ENCODE measurements around the gene FOXP2. TPM values are rescaled to one million over a fixed set of nuclear protein-coding genes. Genes with fewer than 3 reads are reported as not detected.

The FOXP2 gene
- total RNA-seq, 2 experiments from 2014 or later = not detected

- H3K27me3 Mint-ChIP-seq = no peaks in the 10 kb centered on the region
- H3K36me3 ChIP-seq (ENCODE audit: insufficient read depth, low read length) = no peaks in the 10 kb centered on the region
- no peaks in the 10 kb centered on the region for H3K27me3 ChIP-seq (ENCODE audit: control insufficient read depth in 1 of 2, insufficient read depth in 2 of 2, low read length in 2 of 2)
- H3K36me3 Mint-ChIP-seq (ENCODE audit: low read depth) = no peaks in the 10 kb centered on the region
- H3K4me1 ChIP-seq (ENCODE audit: insufficient read depth, low read length) = no peaks in the 10 kb centered on the region
- intact Hi-C loops (cut with DNase I, micrococcal nuclease) = no loop called here
- H3K27ac Mint-ChIP-seq = no peak overlapping the region
- no peak for ATAC-seq (ENCODE audit: poor library complexity)
- TF ChIP-seq, protein P1, sequence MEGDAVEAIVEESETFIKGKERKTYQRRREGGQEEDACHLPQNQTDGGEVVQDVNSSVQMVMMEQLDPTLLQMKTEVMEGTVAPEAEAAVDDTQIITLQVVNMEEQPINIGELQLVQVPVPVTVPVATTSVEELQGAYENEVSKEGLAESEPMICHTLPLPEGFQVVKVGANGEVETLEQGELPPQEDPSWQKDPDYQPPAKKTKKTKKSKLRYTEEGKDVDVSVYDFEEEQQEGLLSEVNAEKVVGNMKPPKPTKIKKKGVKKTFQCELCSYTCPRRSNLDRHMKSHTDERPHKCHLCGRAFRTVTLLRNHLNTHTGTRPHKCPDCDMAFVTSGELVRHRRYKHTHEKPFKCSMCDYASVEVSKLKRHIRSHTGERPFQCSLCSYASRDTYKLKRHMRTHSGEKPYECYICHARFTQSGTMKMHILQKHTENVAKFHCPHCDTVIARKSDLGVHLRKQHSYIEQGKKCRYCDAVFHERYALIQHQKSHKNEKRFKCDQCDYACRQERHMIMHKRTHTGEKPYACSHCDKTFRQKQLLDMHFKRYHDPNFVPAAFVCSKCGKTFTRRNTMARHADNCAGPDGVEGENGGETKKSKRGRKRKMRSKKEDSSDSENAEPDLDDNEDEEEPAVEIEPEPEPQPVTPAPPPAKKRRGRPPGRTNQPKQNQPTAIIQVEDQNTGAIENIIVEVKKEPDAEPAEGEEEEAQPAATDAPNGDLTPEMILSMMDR (IDR thresholded peaks at IDR 0.05) = no peak
- H3K4me3 Mint-ChIP-seq = no peak overlapping the region
- no peak overlapping the region for H3K27ac ChIP-seq (ENCODE audit: low read depth in 1 of 2, low read length in 2 of 2)
- DNase-seq = no peak
- H3K4me3 ChIP-seq (ENCODE audit: low read length) = no peak overlapping the region
- no peaks in the 10 kb centered on the region for H3K9me3 ChIP-seq (ENCODE audit: control insufficient read depth in 1 of 2, insufficient read depth in 1 of 2, low read length in 2 of 2)
- no peaks in the 10 kb centered on the region for H3K4me1 Mint-ChIP-seq (ENCODE audit: low read depth)
- ChIA-PET POLR2A (no interaction called here), CTCF (no interaction called here)
- H3K9me3 Mint-ChIP-seq = no peaks in the 10 kb centered on the region
These were observed 263.5 kb downstream of the FOXP2 start for GRCh38 chr7:114678116-114678515.

- DNase-seq = no peak
- Mint-ChIP-seq H3K4me3 (no peak overlapping the region), H3K36me3 (ENCODE audit: low read depth) (no peaks in the 10 kb centered on the region), H3K27ac (no peak overlapping the region), H3K27me3 (no peaks in the 10 kb centered on the region), H3K4me1 (ENCODE audit: low read depth) (no peaks in the 10 kb centered on the region), H3K9me3 (no peaks in the 10 kb centered on the region)
- no peaks in the 10 kb centered on the region for H3K4me1 ChIP-seq (ENCODE audit: insufficient read depth, low read length)
- intact Hi-C loops (cut with DNase I, micrococcal nuclease) = no loop called here
- ATAC-seq (ENCODE audit: poor library complexity) = no peak
- H3K27me3 ChIP-seq (ENCODE audit: control insufficient read depth in 1 of 2, insufficient read depth in 2 of 2, low read length in 2 of 2) = no peaks in the 10 kb centered on the region
- no peaks in the 10 kb centered on the region for H3K36me3 ChIP-seq (ENCODE audit: insufficient read depth, low read length)
- TF ChIP-seq, protein P1 (IDR thresholded peaks at IDR 0.05) = no peak
- CTCF ChIA-PET = no interaction called here
- H3K9me3 ChIP-seq (ENCODE audit: control insufficient read depth in 1 of 2, insufficient read depth in 1 of 2, low read length in 2 of 2) = no peaks in the 10 kb centered on the region
- POLR2A ChIA-PET = no interaction called here
- no peak overlapping the region for H3K27ac ChIP-seq (ENCODE audit: low read depth in 1 of 2, low read length in 2 of 2)
- H3K4me3 ChIP-seq (ENCODE audit: low read length) = no peak overlapping the region
These were observed 272.6 kb downstream of the FOXP2 start for GRCh38 chr7:114687238-114687637.

DNA sequence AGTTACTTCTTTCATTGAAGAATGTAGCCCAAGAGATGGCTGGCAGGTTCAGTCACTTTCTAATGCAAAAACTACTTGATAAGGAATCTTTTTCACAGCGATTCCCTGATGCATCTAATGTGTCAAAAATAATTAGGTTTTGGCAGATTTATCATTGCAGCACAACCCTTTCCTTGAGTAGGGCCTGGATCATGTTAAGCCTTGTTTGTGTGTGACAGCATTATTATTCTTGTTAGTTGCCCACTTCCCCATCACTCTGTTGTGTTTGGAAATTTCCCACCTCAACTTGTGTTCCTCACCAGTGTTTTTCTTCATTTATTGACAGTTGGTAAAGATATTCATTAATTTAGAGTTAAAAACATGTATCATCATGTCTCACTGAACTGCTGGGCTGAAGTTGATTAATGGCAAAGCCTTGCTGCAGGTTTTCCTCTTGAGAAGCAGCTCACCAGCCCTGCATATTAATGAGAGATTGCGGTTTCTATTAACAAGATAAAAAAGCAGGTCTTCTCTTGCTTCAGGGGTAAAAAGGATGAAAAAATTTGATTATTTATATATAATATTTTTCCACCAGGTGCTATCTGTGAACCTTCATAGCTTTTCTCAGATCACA is 273.9 kb downstream of the FOXP2 start:
- no peak overlapping the region for H3K27ac Mint-ChIP-seq
- H3K4me3 Mint-ChIP-seq = no peak overlapping the region
- ChIA-PET POLR2A (no interaction called here), CTCF (no interaction called here)
- Histone ChIP-seq H3K4me1 (ENCODE audit: insufficient read depth, low read length) (no peaks in the 10 kb centered on the region), H3K27me3 (ENCODE audit: control insufficient read depth in 1 of 2, insufficient read depth in 2 of 2, low read length in 2 of 2) (no peaks in the 10 kb centered on the region), H3K4me3 (ENCODE audit: low read length) (no peak overlapping the region), H3K9me3 (ENCODE audit: control insufficient read depth in 1 of 2, insufficient read depth in 1 of 2, low read length in 2 of 2) (no peaks in the 10 kb centered on the region), H3K36me3 (ENCODE audit: insufficient read depth, low read length) (no peaks in the 10 kb centered on the region), H3K27ac (ENCODE audit: low read depth in 1 of 2, low read length in 2 of 2) (no peak overlapping the region)
- ATAC-seq (ENCODE audit: poor library complexity) = no peak
- H3K4me1 Mint-ChIP-seq (ENCODE audit: low read depth) = no peaks in the 10 kb centered on the region
- DNase-seq = no peak
- TF ChIP-seq, protein P1 (IDR thresholded peaks at IDR 0.05) = no peak
- no peaks in the 10 kb centered on the region for H3K36me3 Mint-ChIP-seq (ENCODE audit: low read depth)
- H3K9me3 Mint-ChIP-seq = no peaks in the 10 kb centered on the region
- intact Hi-C loops (cut with DNase I, micrococcal nuclease) = no loop called here
- no peaks in the 10 kb centered on the region for H3K27me3 Mint-ChIP-seq

Data from CD4-positive, alpha-beta T cell (primary cell).